ENCODE data around the gene CYP2C9.

The CYP2C9 gene

GRCh38 chr10:95035332-95036295 lies 97.2 kb downstream of the CYP2C9 start:
- POLR2A ChIA-PET (ENCODE audit: low non-redundant PET) = no interaction called here
- no peak for DNase-seq (ENCODE audit: low spot score)
- TF ChIP-seq CTCF (conservative IDR thresholded peaks at IDR 0.05; ENCODE audit: low read depth) = no peak
- H3K27ac ChIP-seq = no peak overlapping the region
- CTCF ChIA-PET = no interaction called here

GRCh38 chr10:95039281-95039680 lies 100.8 kb downstream of the CYP2C9 start:
- ChIA-PET POLR2A (ENCODE audit: low non-redundant PET) (no interaction called here), CTCF (no interaction called here)
- no peak for DNase-seq (ENCODE audit: low spot score)
- H3K27ac ChIP-seq = no peak overlapping the region
- TF ChIP-seq CTCF (conservative IDR thresholded peaks at IDR 0.05; ENCODE audit: low read depth) = no peak

Data from RWPE1 (cell line).